Measurements from ENCODE around the gene ICAM4. TPM values are rescaled to one million over a fixed set of nuclear protein-coding genes. Genes with fewer than 3 reads are reported as not detected.
"Not testable (repeated sequence)": the region's sequence is repeated elsewhere in the genome, so short reads cannot be mapped to it uniquely, and the experiment has no call there.

The ICAM4 gene
- polyA plus RNA-seq, 1 of the 3 experiments (the other 2 are of a cell fraction): 0.05 TPM

- TF ChIP-seq CTCF (IDR thresholded peaks at IDR 0.05) (no peak), USF1 (IDR thresholded peaks at IDR 0.05; ENCODE audit: borderline replicate concordance, low read depth) (no peak), TCF12 (IDR thresholded peaks at IDR 0.05) (no peak), GABPA (IDR thresholded peaks at IDR 0.05; ENCODE audit: low read depth) (no peak), RAD21 (IDR thresholded peaks at IDR 0.05; ENCODE audit: low read length) (no peak), ELF1 (IDR thresholded peaks at IDR 0.05) (no peak), POLR2AphosphoS5 (IDR thresholded peaks at IDR 0.05; ENCODE audit: low read depth, low read length) (no peak), IRF3 (IDR thresholded peaks at IDR 0.05; ENCODE audit: low read depth, low read length) (no peak), JUND (IDR thresholded peaks at IDR 0.05) (no peak), SIN3A (IDR thresholded peaks at IDR 0.05; ENCODE audit: borderline replicate concordance, low read depth, low read length) (no peak)
- Histone ChIP-seq H3K9ac (no peak overlapping the region), H3K27me3 (ENCODE audit: insufficient read depth) (no peaks in the 10 kb centered on the region), H3K36me3 (replicated peaks in 1 of 2; ENCODE audit: control insufficient read depth in 1 of 2, insufficient read depth in 2 of 2, low read length in 1 of 2) (peaks cover under 1% of the 10 kb centered on the region in 2 experiments), H3K4me2 (peak overlapping the region; percentile 97), H3K4me1 (ENCODE audit: control insufficient read depth in 1 of 2, insufficient read depth in 2 of 2, low read depth in 1 of 2, low read length in 1 of 2) (peaks cover 0 to 22% of the 10 kb centered on the region in 2 experiments; a peak in 1 of 4 replicates), H2AFZ (ENCODE audit: low read depth) (peak overlapping the region; percentile 70; the same call in 1 of the 2 replicates), H3K9me3 (no peaks in the 10 kb centered on the region), H4K20me1 (ENCODE audit: insufficient read depth) (peaks cover 18% of the 10 kb centered on the region), H3K9me2 (no peaks in the 10 kb centered on the region), H3K79me2 (ENCODE audit: insufficient read depth) (peaks cover 34% of the 10 kb centered on the region), H3K4me3 (ENCODE audit: low read depth in 2 of 2, low read length in 1 of 2) (peak overlapping the region; percentile 81 to 95), H3F3A (replicated peaks; ENCODE audit: insufficient read depth) (no peaks in the 10 kb centered on the region), H3K27ac (ENCODE audit: low read depth in 2 of 2, low read length in 1 of 2) (peak overlapping the region in 1 of 2 experiments; percentile 50; a peak in 1 of 4 replicates)
- ChIA-PET CTCF (interaction anchor here (0.9 to 3.3 kb wide), 4 partner anchors 53 to 76 kb away, joined by 3 to 18 read pairs (median 6); no protein-coding TSS in a partner anchor), POLR2A (interaction anchor here (1.3 to 1.9 kb wide), 2 partner anchors 45 to 196 kb away, joined by 3 to 15 read pairs; partner anchors contain the start of gene TYK2)
- WGBS (ENCODE audit: low lambda C conversion rate): no CpG with 5 or more reads among the region's 26 CpGs
- DNase-seq: no peak
Measured at GRCh38 chr19:10335352-10335985, 48.7 kb downstream of the ICAM4 start.

- POLR2A ChIA-PET, H3K9me2 ChIP-seq: not testable (repeated sequence)
- peaks cover 0 to 22% of the 10 kb centered on the region in 2 experiments; a peak in 1 of 4 replicates for H3K4me1 ChIP-seq (ENCODE audit: control insufficient read depth in 1 of 2, insufficient read depth in 2 of 2, low read depth in 1 of 2, low read length in 1 of 2)
Measured at GRCh38 chr19:10336725-10337124, 50.0 kb downstream of the ICAM4 start.

More at GRCh38 chr19:10336725-10337124, 50.0 kb downstream of the ICAM4 start:
- peaks cover 22% of the 10 kb centered on the region for H3K79me2 ChIP-seq (ENCODE audit: insufficient read depth)
- not testable (repeated sequence) for H3K27ac ChIP-seq (ENCODE audit: low read depth in 2 of 2, low read length in 1 of 2); DNase-seq; H2AFZ ChIP-seq (ENCODE audit: low read depth); H3K9ac ChIP-seq; H3K36me3 ChIP-seq (replicated peaks in 1 of 2; ENCODE audit: control insufficient read depth in 1 of 2, insufficient read depth in 2 of 2, low read length in 1 of 2); H3F3A ChIP-seq (replicated peaks; ENCODE audit: insufficient read depth); H3K9me3 ChIP-seq; H3K4me2 ChIP-seq; H3K27me3 ChIP-seq (ENCODE audit: insufficient read depth); H3K4me3 ChIP-seq (ENCODE audit: low read depth in 2 of 2, low read length in 1 of 2)
- WGBS (ENCODE audit: low lambda C conversion rate): 95% methylated on average over 9 of the region's 9 CpGs
- peaks cover 11% of the 10 kb centered on the region for H4K20me1 ChIP-seq (ENCODE audit: insufficient read depth)
- CTCF ChIA-PET: interaction anchor here (0.9 to 1.3 kb wide), 3 partner anchors 54 to 77 kb away, joined by 3 to 5 read pairs (median 4); no protein-coding TSS in a partner anchor

Small RNA genes within 50 kb of the gene (small RNA-seq; reads per million reads assigned to genes)
- gene AC011511.1: 0 reads per million in 7 experiments
- 0 to 0.52 (median 0) reads per million in 7 experiments for gene AC011511.4

Other genes with a start within 250 kb of the ICAM4 start
- gene SHFL, start 200.6 kb upstream of the ICAM4 start, polyA plus RNA-seq (2012; rRNA removed): 36.6 and 43.2 TPM in 2 replicates
- 0.13 and 0.32 TPM in 2 replicates for gene ANGPTL6, start 184.3 kb upstream of the ICAM4 start, polyA plus RNA-seq (2012; rRNA removed)
- 62.5 and 75.6 TPM in 2 replicates for gene PPAN, start 180.6 kb upstream of the ICAM4 start, polyA plus RNA-seq (2012; rRNA removed)
- gene P2RY11, start 175.3 kb upstream of the ICAM4 start, polyA plus RNA-seq (2012; rRNA removed): 6.8 and 8.7 TPM in 2 replicates
- gene EIF3G, start 167.1 kb upstream of the ICAM4 start, polyA plus RNA-seq (2012; rRNA removed): 271 and 432 TPM in 2 replicates
- 46.1 and 58.3 TPM in 2 replicates for gene DNMT1, start 92.0 kb upstream of the ICAM4 start, polyA plus RNA-seq (2012; rRNA removed)
- gene S1PR2, start 55.6 kb upstream of the ICAM4 start, polyA plus RNA-seq (2012; rRNA removed): 3.6 and 3.8 TPM in 2 replicates
- 76.0 and 110 TPM in 2 replicates for gene MRPL4, start 34.7 kb upstream of the ICAM4 start, polyA plus RNA-seq (2012; rRNA removed)
- gene ICAM1, start 15.8 kb upstream of the ICAM4 start, polyA plus RNA-seq (2012; rRNA removed): 14.5 and 14.8 TPM in 2 replicates
- gene ICAM5, start 3.0 kb downstream of the ICAM4 start, polyA plus RNA-seq (2012; rRNA removed): 4.9 and 5.2 TPM in 2 replicates
- 1.8 and 2.1 TPM in 2 replicates for gene ZGLP1, start 22.9 kb downstream of the ICAM4 start, polyA plus RNA-seq (2012; rRNA removed)
- 45.8 TPM in 2 replicates for gene FDX2, start 29.1 kb downstream of the ICAM4 start, polyA plus RNA-seq (2012; rRNA removed)
- gene RAVER1, start 46.6 kb downstream of the ICAM4 start, polyA plus RNA-seq (2012; rRNA removed): 3.0 and 8.2 TPM in 2 replicates
- 12.6 and 15.6 TPM in 2 replicates for gene ICAM3, start 52.7 kb downstream of the ICAM4 start, polyA plus RNA-seq (2012; rRNA removed)
- 34.8 and 44.6 TPM in 2 replicates for gene TYK2, start 93.6 kb downstream of the ICAM4 start, polyA plus RNA-seq (2012; rRNA removed)
- gene CDC37, start 116.6 kb downstream of the ICAM4 start, polyA plus RNA-seq (2012; rRNA removed): 1,026 and 1,054 TPM in 2 replicates
- 2.3 and 2.9 TPM in 2 replicates for gene PDE4A, start 133.6 kb downstream of the ICAM4 start, polyA plus RNA-seq (2012; rRNA removed)
- 53.8 and 72.9 TPM in 2 replicates for gene KEAP1, start 216.4 kb downstream of the ICAM4 start, polyA plus RNA-seq (2012; rRNA removed)
- gene S1PR5, start 230.5 kb downstream of the ICAM4 start, polyA plus RNA-seq (2012; rRNA removed): 0.32 and 0.36 TPM in 2 replicates